ENCODE results near the gene POT1.

DNA sequence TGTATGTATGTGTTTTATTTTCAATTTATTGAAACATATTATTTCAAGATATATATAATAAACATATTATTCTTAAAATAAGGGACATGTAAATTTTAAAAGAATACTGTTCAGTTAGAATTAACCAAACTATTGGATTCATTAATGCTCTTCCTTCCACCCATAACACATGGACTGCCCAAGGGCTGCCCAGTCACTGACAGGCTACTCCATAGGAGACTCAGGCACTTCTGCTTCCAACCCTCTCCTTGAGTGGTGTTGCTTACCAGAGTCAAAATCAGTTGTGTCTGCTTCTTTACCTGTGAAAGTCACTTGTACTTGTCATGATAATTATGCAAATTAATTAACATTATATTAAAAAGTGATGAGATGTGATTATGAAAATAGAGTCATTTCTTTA is 154.2 kb downstream of the POT1 start:
- no peak for TF ChIP-seq POLR2AphosphoS5 (IDR thresholded peaks at IDR 0.05; ENCODE audit: low read depth, low read length)
- TF ChIP-seq, protein P1, sequence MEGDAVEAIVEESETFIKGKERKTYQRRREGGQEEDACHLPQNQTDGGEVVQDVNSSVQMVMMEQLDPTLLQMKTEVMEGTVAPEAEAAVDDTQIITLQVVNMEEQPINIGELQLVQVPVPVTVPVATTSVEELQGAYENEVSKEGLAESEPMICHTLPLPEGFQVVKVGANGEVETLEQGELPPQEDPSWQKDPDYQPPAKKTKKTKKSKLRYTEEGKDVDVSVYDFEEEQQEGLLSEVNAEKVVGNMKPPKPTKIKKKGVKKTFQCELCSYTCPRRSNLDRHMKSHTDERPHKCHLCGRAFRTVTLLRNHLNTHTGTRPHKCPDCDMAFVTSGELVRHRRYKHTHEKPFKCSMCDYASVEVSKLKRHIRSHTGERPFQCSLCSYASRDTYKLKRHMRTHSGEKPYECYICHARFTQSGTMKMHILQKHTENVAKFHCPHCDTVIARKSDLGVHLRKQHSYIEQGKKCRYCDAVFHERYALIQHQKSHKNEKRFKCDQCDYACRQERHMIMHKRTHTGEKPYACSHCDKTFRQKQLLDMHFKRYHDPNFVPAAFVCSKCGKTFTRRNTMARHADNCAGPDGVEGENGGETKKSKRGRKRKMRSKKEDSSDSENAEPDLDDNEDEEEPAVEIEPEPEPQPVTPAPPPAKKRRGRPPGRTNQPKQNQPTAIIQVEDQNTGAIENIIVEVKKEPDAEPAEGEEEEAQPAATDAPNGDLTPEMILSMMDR (CRISPR knock-in tag; IDR thresholded peaks at IDR 0.05) = no peak
- TF ChIP-seq RAD21 (CRISPR knock-in tag; IDR thresholded peaks at IDR 0.05) = no peak

All from HepG2 (cell line).